ENCODE results near the gene RAB17.

RAB17 gene

GRCh38 chr2:237581751-237582746 lies 8.5 kb downstream of the RAB17 start:
- Histone ChIP-seq H3K9ac (ENCODE audit: low read length) (no peak overlapping the region), H3K27ac (ENCODE audit: low read length) (no peak overlapping the region), H3K4me1 (ENCODE audit: control insufficient read depth, low read depth, low read length) (peaks cover 10% of the 10 kb centered on the region), H3K4me3 (ENCODE audit: low read length) (no peak overlapping the region), H3K27me3 (ENCODE audit: control insufficient read depth, insufficient read depth, low read length) (no peaks in the 10 kb centered on the region), H3K36me3 (ENCODE audit: control insufficient read depth, low read depth, low read length) (no peaks in the 10 kb centered on the region), H3K9me3 (ENCODE audit: control insufficient read depth, low read depth, low read length) (no peaks in the 10 kb centered on the region)

- Histone ChIP-seq H3K9ac (ENCODE audit: low read length) (no peak overlapping the region), H3K36me3 (ENCODE audit: control insufficient read depth, low read depth, low read length) (no peaks in the 10 kb centered on the region), H3K27ac (ENCODE audit: low read length) (no peak overlapping the region), H3K4me3 (ENCODE audit: low read length) (no peak overlapping the region), H3K9me3 (ENCODE audit: control insufficient read depth, low read depth, low read length) (no peaks in the 10 kb centered on the region), H3K4me1 (ENCODE audit: control insufficient read depth, low read depth, low read length) (peaks cover 7% of the 10 kb centered on the region), H3K27me3 (ENCODE audit: control insufficient read depth, insufficient read depth, low read length) (no peaks in the 10 kb centered on the region)
Measured at GRCh38 chr2:237581326-237581725, 9.2 kb downstream of the RAB17 start.

GRCh38 chr2:237577956-237578870 lies 12.3 kb downstream of the RAB17 start:
- no peak overlapping the region for H3K4me3 ChIP-seq (ENCODE audit: low read length)
- no peaks in the 10 kb centered on the region for H3K27me3 ChIP-seq (ENCODE audit: control insufficient read depth, insufficient read depth, low read length)
- no peak overlapping the region for H3K9ac ChIP-seq (ENCODE audit: low read length)
- no peak overlapping the region for H3K27ac ChIP-seq (ENCODE audit: low read length)
- no peaks in the 10 kb centered on the region for H3K9me3 ChIP-seq (ENCODE audit: control insufficient read depth, low read depth, low read length)
- peaks cover 7% of the 10 kb centered on the region for H3K4me1 ChIP-seq (ENCODE audit: control insufficient read depth, low read depth, low read length)
- H3K36me3 ChIP-seq (ENCODE audit: control insufficient read depth, low read depth, low read length): no peaks in the 10 kb centered on the region

GRCh38 chr2:237577458-237577857 lies 13.1 kb downstream of the RAB17 start:
- H3K27ac ChIP-seq (ENCODE audit: low read length): no peak overlapping the region
- H3K27me3 ChIP-seq (ENCODE audit: control insufficient read depth, insufficient read depth, low read length): no peaks in the 10 kb centered on the region

GRCh38 chr2:237576974-237577373 lies 13.6 kb downstream of the RAB17 start:
- no peak overlapping the region for H3K27ac ChIP-seq (ENCODE audit: low read length)
- H3K27me3 ChIP-seq (ENCODE audit: control insufficient read depth, insufficient read depth, low read length): no peaks in the 10 kb centered on the region

More at GRCh38 chr2:237577458-237577857, 13.1 kb downstream of the RAB17 start:
- Histone ChIP-seq H3K36me3 (ENCODE audit: control insufficient read depth, low read depth, low read length) (no peaks in the 10 kb centered on the region), H3K4me1 (ENCODE audit: control insufficient read depth, low read depth, low read length) (peaks cover 9% of the 10 kb centered on the region), H3K4me3 (ENCODE audit: low read length) (no peak overlapping the region), H3K9me3 (ENCODE audit: control insufficient read depth, low read depth, low read length) (no peaks in the 10 kb centered on the region), H3K9ac (ENCODE audit: low read length) (no peak overlapping the region)

GRCh38 chr2:237575869-237576862 lies 14.4 kb downstream of the RAB17 start:
- Histone ChIP-seq H3K9ac (ENCODE audit: low read length) (no peak overlapping the region), H3K36me3 (ENCODE audit: control insufficient read depth, low read depth, low read length) (no peaks in the 10 kb centered on the region), H3K9me3 (ENCODE audit: control insufficient read depth, low read depth, low read length) (no peaks in the 10 kb centered on the region), H3K4me1 (ENCODE audit: control insufficient read depth, low read depth, low read length) (peaks cover 7% of the 10 kb centered on the region), H3K27ac (ENCODE audit: low read length) (no peak overlapping the region), H3K27me3 (ENCODE audit: control insufficient read depth, insufficient read depth, low read length) (no peaks in the 10 kb centered on the region), H3K4me3 (ENCODE audit: low read length) (no peak overlapping the region)

More at GRCh38 chr2:237576974-237577373, 13.6 kb downstream of the RAB17 start:
- Histone ChIP-seq H3K9ac (ENCODE audit: low read length) (no peak overlapping the region), H3K36me3 (ENCODE audit: control insufficient read depth, low read depth, low read length) (no peaks in the 10 kb centered on the region), H3K4me3 (ENCODE audit: low read length) (no peak overlapping the region), H3K9me3 (ENCODE audit: control insufficient read depth, low read depth, low read length) (no peaks in the 10 kb centered on the region), H3K4me1 (ENCODE audit: control insufficient read depth, low read depth, low read length) (peaks cover 11% of the 10 kb centered on the region)

GRCh38 chr2:237574894-237575868 lies 15.4 kb downstream of the RAB17 start:
- Histone ChIP-seq H3K27ac (ENCODE audit: low read length) (no peak overlapping the region), H3K4me3 (ENCODE audit: low read length) (no peak overlapping the region), H3K4me1 (ENCODE audit: control insufficient read depth, low read depth, low read length) (peaks cover 7% of the 10 kb centered on the region), H3K9ac (ENCODE audit: low read length) (no peak overlapping the region), H3K9me3 (ENCODE audit: control insufficient read depth, low read depth, low read length) (no peaks in the 10 kb centered on the region), H3K36me3 (ENCODE audit: control insufficient read depth, low read depth, low read length) (no peaks in the 10 kb centered on the region), H3K27me3 (ENCODE audit: control insufficient read depth, insufficient read depth, low read length) (no peaks in the 10 kb centered on the region)

GRCh38 chr2:237574467-237574866 lies 16.1 kb downstream of the RAB17 start:
- H3K4me3 ChIP-seq (ENCODE audit: low read length): no peak overlapping the region
- H3K36me3 ChIP-seq (ENCODE audit: control insufficient read depth, low read depth, low read length): no peaks in the 10 kb centered on the region
- peaks cover 7% of the 10 kb centered on the region for H3K4me1 ChIP-seq (ENCODE audit: control insufficient read depth, low read depth, low read length)
- no peaks in the 10 kb centered on the region for H3K9me3 ChIP-seq (ENCODE audit: control insufficient read depth, low read depth, low read length)
- H3K27me3 ChIP-seq (ENCODE audit: control insufficient read depth, insufficient read depth, low read length): no peaks in the 10 kb centered on the region
- H3K9ac ChIP-seq (ENCODE audit: low read length): no peak overlapping the region
- no peak overlapping the region for H3K27ac ChIP-seq (ENCODE audit: low read length)

GRCh38 chr2:237573721-237574415 lies 16.7 kb downstream of the RAB17 start:
- Histone ChIP-seq H3K9ac (ENCODE audit: low read length) (no peak overlapping the region), H3K9me3 (ENCODE audit: control insufficient read depth, low read depth, low read length) (no peaks in the 10 kb centered on the region), H3K4me1 (ENCODE audit: control insufficient read depth, low read depth, low read length) (peaks cover 7% of the 10 kb centered on the region), H3K4me3 (ENCODE audit: low read length) (no peak overlapping the region), H3K27ac (ENCODE audit: low read length) (no peak overlapping the region), H3K27me3 (ENCODE audit: control insufficient read depth, insufficient read depth, low read length) (no peaks in the 10 kb centered on the region), H3K36me3 (ENCODE audit: control insufficient read depth, low read depth, low read length) (no peaks in the 10 kb centered on the region)
